EH (cell line): ENCODE data around the gene TMEM129.

Source experiments
- DNase-seq: peaks from one replicate; pipeline ENCODE4 v3.0.0-alpha.2; 2015; ENCODE audit warnings: low read depth

TMEM129 gene

DNA sequence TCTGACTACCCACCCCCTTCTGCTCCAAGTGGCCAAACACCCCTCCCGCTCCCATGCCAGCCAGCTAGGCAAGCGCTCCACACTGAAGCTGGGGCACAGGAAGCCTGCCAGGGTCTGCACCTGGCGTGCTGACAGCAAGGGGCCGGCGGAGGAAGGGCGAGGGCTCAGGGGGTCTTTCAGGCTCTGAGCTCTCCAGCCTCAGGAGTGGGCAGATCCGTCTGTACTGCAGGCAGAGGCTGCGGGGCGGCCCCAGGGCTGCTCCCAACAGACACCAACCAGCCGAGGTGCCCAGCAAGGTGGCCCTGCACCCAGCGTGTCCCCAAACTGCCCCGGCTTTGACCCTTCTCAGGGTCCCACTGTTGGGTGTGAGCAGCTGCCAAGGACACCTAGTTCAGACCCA, 51.9 kb downstream of the TMEM129 start:
- DNase-seq: no peak

DNA sequence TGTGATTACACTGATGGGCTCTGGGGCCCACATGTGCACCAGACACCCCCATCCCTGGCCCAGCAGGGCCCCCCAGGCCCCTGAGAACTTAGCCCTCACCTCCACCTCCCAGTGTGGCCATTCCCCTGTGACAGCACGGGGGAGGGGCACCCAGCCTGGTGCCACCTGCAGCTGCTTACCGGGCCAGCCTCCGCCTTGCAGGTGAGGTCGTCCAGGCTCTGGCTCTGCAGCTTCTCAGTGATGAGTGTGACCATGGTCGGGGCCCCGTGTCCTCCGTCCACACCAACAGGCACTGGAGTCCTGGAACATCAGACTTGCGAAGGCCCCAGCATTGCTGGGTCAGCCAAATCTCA, 52.7 kb downstream of the TMEM129 start:
- no peak for DNase-seq

DNA sequence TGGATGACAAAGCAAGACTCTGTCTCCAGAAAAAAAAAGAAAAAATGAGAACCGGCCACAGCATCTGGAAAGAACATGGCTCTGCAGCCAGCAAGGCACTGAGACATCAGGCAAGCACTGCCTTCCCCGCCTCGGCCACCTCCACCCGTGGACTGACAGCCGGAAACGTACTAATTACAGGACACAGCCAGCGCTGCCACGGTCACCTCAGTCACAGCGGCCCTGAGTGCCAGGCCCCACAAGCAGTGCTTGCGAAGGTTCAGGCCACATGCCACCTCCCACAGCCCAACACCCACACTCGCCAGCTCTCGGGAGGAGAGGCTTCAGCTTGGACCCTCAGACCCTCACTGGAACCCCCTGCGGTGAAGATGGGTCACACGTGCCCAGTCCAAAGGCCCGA, 53.9 kb downstream of the TMEM129 start:
- DNase-seq: no peak

DNA sequence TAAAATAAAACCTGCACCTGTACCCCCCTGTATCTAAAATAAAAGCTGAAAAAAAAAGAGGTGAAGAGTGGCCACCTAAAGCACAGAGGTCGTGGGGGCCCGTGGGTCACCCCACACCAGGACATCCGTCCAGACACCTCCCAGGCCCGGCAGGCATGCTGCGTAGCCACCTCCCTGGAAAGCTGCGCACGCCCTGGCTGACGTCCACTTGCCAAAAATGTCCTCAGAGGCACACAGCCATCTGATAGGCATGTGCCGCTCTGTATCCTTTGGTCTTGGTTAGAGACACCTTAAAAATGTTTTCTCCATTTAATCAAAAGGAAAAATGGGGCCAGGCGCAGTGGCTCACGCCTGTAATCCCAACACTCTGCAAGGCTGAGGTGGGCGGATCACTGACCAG, 54.7 kb downstream of the TMEM129 start:
- no peak for DNase-seq
